ENCODE measurements around the gene NTN1.
A peak's percentile ranks its signal among the peaks of the same experiment; 100 is the strongest.

The NTN1 gene

GRCh38 chr17:9064311-9064834 lies 43.1 kb downstream of the NTN1 start:
- Mint-ChIP-seq H3K4me1 (no peaks in the 10 kb centered on the region), H3K9me3 (peaks cover 8% of the 10 kb centered on the region), H3K4me3 (no peak overlapping the region), H3K27me3 (ENCODE audit: low read depth) (peaks cover 17% of the 10 kb centered on the region), H3K36me3 (ENCODE audit: low read depth) (no peaks in the 10 kb centered on the region), H3K27ac (no peak overlapping the region)
- no peak for TF ChIP-seq CTCF (IDR thresholded peaks at IDR 0.05; ENCODE audit: unreplicated experiment in 3 of 3)

DNA sequence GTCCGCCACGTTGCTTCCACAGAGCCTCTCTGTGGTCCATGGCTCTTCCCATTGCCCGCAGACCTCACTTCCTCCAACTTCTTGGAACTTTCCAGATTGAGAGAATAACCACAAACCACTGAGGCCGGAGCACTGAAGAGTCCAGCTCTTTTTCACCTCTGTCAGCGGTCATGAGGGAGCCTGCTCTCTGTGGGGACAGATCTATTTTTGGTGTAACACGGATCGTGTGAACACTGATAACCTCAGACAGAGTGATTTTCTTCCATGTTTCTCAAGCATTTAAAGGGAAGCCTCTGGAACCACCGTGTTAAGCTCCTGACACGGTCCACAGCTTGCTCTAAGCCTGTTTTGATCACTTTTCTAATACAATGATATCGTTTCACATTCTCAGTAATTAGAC lies 49.7 kb downstream of the NTN1 start:
- peaks cover 10% of the 10 kb centered on the region for H3K4me1 Mint-ChIP-seq
- no peak for TF ChIP-seq CTCF (IDR thresholded peaks at IDR 0.05; ENCODE audit: unreplicated experiment in 3 of 3)
- no peak overlapping the region for H3K27ac Mint-ChIP-seq
- no peak overlapping the region for H3K4me3 Mint-ChIP-seq
- H3K27me3 Mint-ChIP-seq (ENCODE audit: low read depth), result peaks cover 6% of the 10 kb centered on the region
- H3K36me3 Mint-ChIP-seq (ENCODE audit: low read depth), result no peaks in the 10 kb centered on the region
- no peaks in the 10 kb centered on the region for H3K9me3 Mint-ChIP-seq

GRCh38 chr17:9071811-9072498 lies 50.6 kb downstream of the NTN1 start:
- no peak for TF ChIP-seq CTCF (IDR thresholded peaks at IDR 0.05; ENCODE audit: unreplicated experiment in 3 of 3)
- peak overlapping the region in 1 of 3 experiments; percentile 67 for H3K27ac Mint-ChIP-seq
- peaks cover 10% of the 10 kb centered on the region for H3K4me1 Mint-ChIP-seq
- no peak overlapping the region for H3K4me3 Mint-ChIP-seq
- peaks cover 6% of the 10 kb centered on the region for H3K27me3 Mint-ChIP-seq (ENCODE audit: low read depth)
- no peaks in the 10 kb centered on the region for H3K9me3 Mint-ChIP-seq
- H3K36me3 Mint-ChIP-seq (ENCODE audit: low read depth), result no peaks in the 10 kb centered on the region

DNA sequence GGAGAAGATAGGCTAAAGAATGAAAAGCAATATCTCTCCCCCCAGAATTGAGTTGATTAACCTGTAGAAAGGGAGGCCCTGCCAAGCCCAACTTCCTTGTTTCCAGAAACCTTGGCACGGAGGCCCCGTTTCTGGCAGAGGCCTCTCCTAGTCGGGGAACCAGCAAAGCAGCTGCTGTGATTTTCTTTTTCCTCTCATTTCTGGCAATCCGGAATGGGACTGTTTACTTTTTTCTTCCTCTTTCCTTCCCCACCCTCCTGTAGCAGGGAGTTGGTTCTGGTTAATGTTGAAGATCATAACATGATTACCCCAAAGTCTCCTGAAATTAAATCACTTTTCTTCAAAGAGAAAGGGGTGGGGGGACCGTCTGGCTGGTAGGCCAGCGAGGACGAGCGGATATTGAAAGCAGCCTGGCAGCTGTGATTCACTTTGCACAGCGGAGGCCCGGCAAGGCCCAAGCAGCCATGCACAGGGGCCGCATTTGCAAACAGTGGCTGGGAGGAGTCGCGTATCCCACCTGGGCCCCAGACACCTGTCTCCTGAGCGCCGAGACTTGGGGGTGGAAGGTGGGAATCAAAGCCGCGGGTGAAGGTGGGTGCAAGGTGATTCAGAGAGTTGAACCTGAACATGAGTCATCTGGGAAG lies 51.5 kb downstream of the NTN1 start:
- peaks cover 6% of the 10 kb centered on the region for H3K27me3 Mint-ChIP-seq (ENCODE audit: low read depth)
- H3K36me3 Mint-ChIP-seq (ENCODE audit: low read depth), result no peaks in the 10 kb centered on the region
- peaks cover 10% of the 10 kb centered on the region for H3K4me1 Mint-ChIP-seq
- H3K27ac Mint-ChIP-seq, result peak overlapping the region in 1 of 3 experiments; percentile 67
- TF ChIP-seq CTCF (IDR thresholded peaks at IDR 0.05; ENCODE audit: unreplicated experiment in 3 of 3), result no peak
- no peaks in the 10 kb centered on the region for H3K9me3 Mint-ChIP-seq
- H3K4me3 Mint-ChIP-seq, result no peak overlapping the region

DNA sequence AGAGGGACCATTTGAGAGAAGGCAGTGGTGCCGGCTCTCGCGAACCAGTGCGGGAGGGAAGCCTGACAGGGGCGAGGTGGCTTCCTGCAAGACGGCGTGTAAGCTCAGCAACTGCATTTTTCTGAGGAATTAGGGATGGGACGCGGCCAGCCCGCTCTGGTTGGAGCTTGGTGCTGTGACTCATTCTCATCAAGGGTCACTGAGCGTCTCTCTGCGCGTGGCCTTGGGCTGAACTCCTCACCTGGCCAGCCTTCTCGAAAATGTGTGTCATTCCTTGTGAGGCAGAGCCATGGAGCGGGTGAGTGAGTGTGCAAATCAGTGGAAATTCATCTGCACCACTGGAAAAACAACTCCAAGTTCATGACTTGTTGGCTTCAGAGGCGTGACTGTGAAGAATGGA lies 52.8 kb downstream of the NTN1 start:
- Mint-ChIP-seq H3K36me3 (ENCODE audit: low read depth) (no peaks in the 10 kb centered on the region), H3K4me1 (peaks cover 10% of the 10 kb centered on the region)
- TF ChIP-seq CTCF (IDR thresholded peaks at IDR 0.05; ENCODE audit: unreplicated experiment in 3 of 3), result no peak

More for the DNA sequence above, 52.8 kb downstream of the NTN1 start:
- Mint-ChIP-seq H3K4me3 (no peak overlapping the region), H3K27me3 (ENCODE audit: low read depth) (peaks cover 6% of the 10 kb centered on the region), H3K27ac (no peak overlapping the region), H3K9me3 (no peaks in the 10 kb centered on the region)

Measured in nephron (organoid).